ENCODE measurements around the gene TRIM42.

TRIM42 gene

GRCh38 chr3:140677764-140678163 is at the start of gene TRIM42:
TSS of gene TRIM42 (plus strand) at chr3:140678064. CDS start at chr3:140678230, 166 bp downstream.
- DNase-seq (ENCODE audit: low read depth in 2 of 2) = no peak

GRCh38 chr3:140628606-140629005 is 49.3 kb upstream of the TRIM42 start:
- DNase-seq (ENCODE audit: low read depth in 2 of 2) = no peak

- no peak for DNase-seq (ENCODE audit: low read depth in 2 of 2)
These were observed 48.3 kb upstream of the TRIM42 start for GRCh38 chr3:140629357-140630137.

GRCh38 chr3:140630366-140630765 is 47.5 kb upstream of the TRIM42 start:
- DNase-seq (ENCODE audit: low read depth in 2 of 2) = no peak

GRCh38 chr3:140630866-140631265 is 47.0 kb upstream of the TRIM42 start:
- no peak for DNase-seq (ENCODE audit: low read depth in 2 of 2)

GRCh38 chr3:140635276-140635675 is 42.6 kb upstream of the TRIM42 start:
- DNase-seq (ENCODE audit: low read depth in 2 of 2) = no peak

GRCh38 chr3:140636406-140637138 is 41.3 kb upstream of the TRIM42 start:
- DNase-seq (ENCODE audit: low read depth in 2 of 2) = no peak

GRCh38 chr3:140651287-140651686 is 26.6 kb upstream of the TRIM42 start:
- no peak for DNase-seq (ENCODE audit: low read depth in 2 of 2)

- no peak for DNase-seq (ENCODE audit: low read depth in 2 of 2)
These were observed 22.2 kb upstream of the TRIM42 start for GRCh38 chr3:140655678-140656077.

- DNase-seq (ENCODE audit: low read depth in 2 of 2) = no peak
These were observed 13.8 kb upstream of the TRIM42 start for GRCh38 chr3:140664111-140664510.

- no peak for DNase-seq (ENCODE audit: low read depth in 2 of 2)
These were observed 4.7 kb downstream of the TRIM42 start for GRCh38 chr3:140682586-140682985.

GRCh38 chr3:140686128-140686527 is 8.3 kb downstream of the TRIM42 start:
- no peak for DNase-seq (ENCODE audit: low read depth in 2 of 2)

GRCh38 chr3:140686948-140687347 is 9.1 kb downstream of the TRIM42 start:
- DNase-seq (ENCODE audit: low read depth in 2 of 2) = no peak

- DNase-seq (ENCODE audit: low read depth in 2 of 2) = no peak
These were observed 17.6 kb downstream of the TRIM42 start for GRCh38 chr3:140695361-140696061.

- no peak for DNase-seq (ENCODE audit: low read depth in 2 of 2)
These were observed 21.8 kb downstream of the TRIM42 start for GRCh38 chr3:140699516-140700231.

GRCh38 chr3:140702281-140702680 is 24.4 kb downstream of the TRIM42 start:
- no peak for DNase-seq (ENCODE audit: low read depth in 2 of 2)

GRCh38 chr3:140703496-140703895 is 25.6 kb downstream of the TRIM42 start:
- DNase-seq (ENCODE audit: low read depth in 2 of 2) = no peak

- no peak for DNase-seq (ENCODE audit: low read depth in 2 of 2)
These were observed 26.9 kb downstream of the TRIM42 start for GRCh38 chr3:140704733-140705132.

- DNase-seq (ENCODE audit: low read depth in 2 of 2) = no peak
These were observed 28.1 kb downstream of the TRIM42 start for GRCh38 chr3:140705954-140706353.

GRCh38 chr3:140706360-140706759 is 28.5 kb downstream of the TRIM42 start:
- DNase-seq (ENCODE audit: low read depth in 2 of 2) = no peak

- DNase-seq (ENCODE audit: low read depth in 2 of 2) = no peak
These were observed 31.0 kb downstream of the TRIM42 start for GRCh38 chr3:140708815-140709214.

- no peak for DNase-seq (ENCODE audit: low read depth in 2 of 2)
These were observed 31.9 kb downstream of the TRIM42 start for GRCh38 chr3:140709751-140710150.

Data from stimulated activated CD8-positive, alpha-beta memory T cell treated with anti-CD3 and anti-CD28 coated beads, Interleukin-7, amount 100 ng/mL, for 1 hour (primary cell).